GM08714 (cell line): ENCODE data around the gene CD247.

Experiments
- H3K4me3 ChIP-seq: fragments of 200-500 bp; sonication (Bioruptor generic); 2 replicates; pipeline ENCODE4 v1.5.1; 2014; ENCODE audit warnings: mild to moderate bottlenecking, low read length, inconsistent platforms
- ZNF274 ChIP-seq: IDR thresholded peaks from 2 replicates; pipeline ENCODE4 v1.6.1; 2012; ENCODE audit warnings: mild to moderate bottlenecking, low read depth, low read length

The CD247 gene

GRCh38 chr1:167491586-167492461 lies 26.5 kb downstream of the CD247 start:
- no peak for TF ChIP-seq ZNF274

GRCh38 chr1:167490765-167491164 lies 27.6 kb downstream of the CD247 start:
- TF ChIP-seq ZNF274, result no peak

More at GRCh38 chr1:167491586-167492461, 26.5 kb downstream of the CD247 start:
- H3K4me3 ChIP-seq, result no peak overlapping the region

GRCh38 chr1:167489571-167490340 lies 28.6 kb downstream of the CD247 start:
- H3K4me3 ChIP-seq, result no peak overlapping the region
- TF ChIP-seq ZNF274, result no peak

More at GRCh38 chr1:167490765-167491164, 27.6 kb downstream of the CD247 start:
- no peak overlapping the region for H3K4me3 ChIP-seq

- no peak overlapping the region for H3K4me3 ChIP-seq
- no peak for TF ChIP-seq ZNF274
These were observed 29.5 kb downstream of the CD247 start for GRCh38 chr1:167488786-167489185.

GRCh38 chr1:167487614-167488013 lies 30.7 kb downstream of the CD247 start:
- H3K4me3 ChIP-seq, result no peak overlapping the region
- TF ChIP-seq ZNF274, result no peak

- H3K4me3 ChIP-seq, result no peak overlapping the region
- no peak for TF ChIP-seq ZNF274
These were observed 32.1 kb downstream of the CD247 start for GRCh38 chr1:167486090-167486824.

- TF ChIP-seq ZNF274, result no peak
- no peak overlapping the region for H3K4me3 ChIP-seq
These were observed 33.4 kb downstream of the CD247 start for GRCh38 chr1:167484726-167485502.

GRCh38 chr1:167483790-167484189 lies 34.5 kb downstream of the CD247 start:
- no peak for TF ChIP-seq ZNF274
- H3K4me3 ChIP-seq, result no peak overlapping the region

- no peak overlapping the region for H3K4me3 ChIP-seq
- TF ChIP-seq ZNF274, result no peak
These were observed 36.1 kb downstream of the CD247 start for GRCh38 chr1:167482184-167482583.

- TF ChIP-seq ZNF274, result no peak
These were observed 38.9 kb downstream of the CD247 start for GRCh38 chr1:167479331-167479979.

GRCh38 chr1:167477986-167478385 lies 40.3 kb downstream of the CD247 start:
- no peak overlapping the region for H3K4me3 ChIP-seq
- no peak for TF ChIP-seq ZNF274

More at GRCh38 chr1:167479331-167479979, 38.9 kb downstream of the CD247 start:
- no peak overlapping the region for H3K4me3 ChIP-seq

- TF ChIP-seq ZNF274, result no peak
- H3K4me3 ChIP-seq, result no peak overlapping the region
These were observed 42.3 kb downstream of the CD247 start for GRCh38 chr1:167476061-167476460.

GRCh38 chr1:167474191-167474641 lies 44.1 kb downstream of the CD247 start:
- no peak for TF ChIP-seq ZNF274
- H3K4me3 ChIP-seq, result no peak overlapping the region
